ENCODE data around the gene ARHGEF33.

ARHGEF33 gene

DNA sequence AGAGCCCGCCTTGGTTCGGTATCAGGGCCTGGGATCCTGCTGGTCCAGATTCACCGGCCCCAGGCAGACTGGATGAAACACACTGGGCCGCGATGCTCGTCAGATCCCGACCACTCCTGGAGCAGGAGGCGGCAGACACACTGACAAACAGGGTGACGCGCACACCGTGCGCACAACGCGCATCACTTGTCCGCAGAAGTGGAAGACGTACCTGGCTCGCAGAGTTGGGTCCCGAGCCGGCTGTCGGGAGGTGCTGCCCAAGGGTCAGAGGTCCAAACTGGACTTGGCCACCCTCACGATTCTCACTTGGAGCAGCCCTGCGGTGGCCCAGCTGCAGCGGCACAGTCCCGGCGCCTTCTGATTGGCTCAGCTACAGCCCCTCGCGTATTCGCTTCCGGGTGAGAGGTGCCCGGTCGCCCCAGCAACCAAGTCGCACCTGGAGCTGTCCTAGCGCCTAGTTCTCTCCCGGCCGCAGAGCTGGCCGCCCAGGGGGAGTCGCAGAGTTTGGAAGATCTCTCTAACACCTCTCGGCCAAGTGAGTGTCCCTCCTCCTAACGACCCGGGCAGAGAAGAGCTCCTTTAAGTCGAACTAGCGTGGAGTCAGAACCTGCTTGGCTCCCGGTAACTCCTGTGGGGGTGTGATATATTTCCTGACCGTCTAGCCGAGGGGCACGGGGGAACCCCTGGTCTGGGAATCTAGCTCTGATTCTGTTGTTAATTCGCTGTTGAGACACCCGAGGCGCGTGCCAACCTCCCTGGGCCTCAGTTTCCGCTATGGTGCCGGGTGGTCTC is 13.9 kb upstream of the ARHGEF33 start, which contains the start of the genes DHX57 and MORN2:
DHX57 (minus strand) TSS at position 359 of the 792 bp plus-strand sequence. CDS start 7,529 bp downstream, outside the sequence.
MORN2 (plus strand) TSS at position 401 of the 792 bp plus-strand sequence.
- Histone ChIP-seq H3K27me3 (ENCODE audit: insufficient read depth, poor library complexity, severe bottlenecking) (no peaks in the 10 kb centered on the region), H3K4me3 (replicated peaks; ENCODE audit: insufficient read depth, low read length) (peak within 1 kb of the TSS; percentile 78), H3K27ac (replicated peaks) (peak within 1 kb of the TSS; percentile 55)
- DNase-seq (ENCODE audit: low read depth in 1 of 2, low spot score in 1 of 2) = peak; percentile 65 to 88
- TF ChIP-seq SPI1 (IDR thresholded peaks at IDR 0.05; ENCODE audit: borderline replicate concordance, low read depth) (no peak), GABPA (IDR thresholded peaks at IDR 0.05; ENCODE audit: low read depth) (peak; percentile 84), POLR2AphosphoS5 (IDR thresholded peaks at IDR 0.05; ENCODE audit: low read depth) (peak; percentile 45; the same call in 1 of the 2 replicates)
- TF ChIP-seq, protein P1, sequence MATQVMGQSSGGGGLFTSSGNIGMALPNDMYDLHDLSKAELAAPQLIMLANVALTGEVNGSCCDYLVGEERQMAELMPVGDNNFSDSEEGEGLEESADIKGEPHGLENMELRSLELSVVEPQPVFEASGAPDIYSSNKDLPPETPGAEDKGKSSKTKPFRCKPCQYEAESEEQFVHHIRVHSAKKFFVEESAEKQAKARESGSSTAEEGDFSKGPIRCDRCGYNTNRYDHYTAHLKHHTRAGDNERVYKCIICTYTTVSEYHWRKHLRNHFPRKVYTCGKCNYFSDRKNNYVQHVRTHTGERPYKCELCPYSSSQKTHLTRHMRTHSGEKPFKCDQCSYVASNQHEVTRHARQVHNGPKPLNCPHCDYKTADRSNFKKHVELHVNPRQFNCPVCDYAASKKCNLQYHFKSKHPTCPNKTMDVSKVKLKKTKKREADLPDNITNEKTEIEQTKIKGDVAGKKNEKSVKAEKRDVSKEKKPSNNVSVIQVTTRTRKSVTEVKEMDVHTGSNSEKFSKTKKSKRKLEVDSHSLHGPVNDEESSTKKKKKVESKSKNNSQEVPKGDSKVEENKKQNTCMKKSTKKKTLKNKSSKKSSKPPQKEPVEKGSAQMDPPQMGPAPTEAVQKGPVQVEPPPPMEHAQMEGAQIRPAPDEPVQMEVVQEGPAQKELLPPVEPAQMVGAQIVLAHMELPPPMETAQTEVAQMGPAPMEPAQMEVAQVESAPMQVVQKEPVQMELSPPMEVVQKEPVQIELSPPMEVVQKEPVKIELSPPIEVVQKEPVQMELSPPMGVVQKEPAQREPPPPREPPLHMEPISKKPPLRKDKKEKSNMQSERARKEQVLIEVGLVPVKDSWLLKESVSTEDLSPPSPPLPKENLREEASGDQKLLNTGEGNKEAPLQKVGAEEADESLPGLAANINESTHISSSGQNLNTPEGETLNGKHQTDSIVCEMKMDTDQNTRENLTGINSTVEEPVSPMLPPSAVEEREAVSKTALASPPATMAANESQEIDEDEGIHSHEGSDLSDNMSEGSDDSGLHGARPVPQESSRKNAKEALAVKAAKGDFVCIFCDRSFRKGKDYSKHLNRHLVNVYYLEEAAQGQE (IDR thresholded peaks at IDR 0.05; ENCODE audit: insufficient replicate concordance, low read depth) = peak; percentile 63
- TF ChIP-seq, protein P2, sequence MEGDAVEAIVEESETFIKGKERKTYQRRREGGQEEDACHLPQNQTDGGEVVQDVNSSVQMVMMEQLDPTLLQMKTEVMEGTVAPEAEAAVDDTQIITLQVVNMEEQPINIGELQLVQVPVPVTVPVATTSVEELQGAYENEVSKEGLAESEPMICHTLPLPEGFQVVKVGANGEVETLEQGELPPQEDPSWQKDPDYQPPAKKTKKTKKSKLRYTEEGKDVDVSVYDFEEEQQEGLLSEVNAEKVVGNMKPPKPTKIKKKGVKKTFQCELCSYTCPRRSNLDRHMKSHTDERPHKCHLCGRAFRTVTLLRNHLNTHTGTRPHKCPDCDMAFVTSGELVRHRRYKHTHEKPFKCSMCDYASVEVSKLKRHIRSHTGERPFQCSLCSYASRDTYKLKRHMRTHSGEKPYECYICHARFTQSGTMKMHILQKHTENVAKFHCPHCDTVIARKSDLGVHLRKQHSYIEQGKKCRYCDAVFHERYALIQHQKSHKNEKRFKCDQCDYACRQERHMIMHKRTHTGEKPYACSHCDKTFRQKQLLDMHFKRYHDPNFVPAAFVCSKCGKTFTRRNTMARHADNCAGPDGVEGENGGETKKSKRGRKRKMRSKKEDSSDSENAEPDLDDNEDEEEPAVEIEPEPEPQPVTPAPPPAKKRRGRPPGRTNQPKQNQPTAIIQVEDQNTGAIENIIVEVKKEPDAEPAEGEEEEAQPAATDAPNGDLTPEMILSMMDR (IDR thresholded peaks at IDR 0.05; ENCODE audit: insufficient read depth, low read length) = no peak

DNA sequence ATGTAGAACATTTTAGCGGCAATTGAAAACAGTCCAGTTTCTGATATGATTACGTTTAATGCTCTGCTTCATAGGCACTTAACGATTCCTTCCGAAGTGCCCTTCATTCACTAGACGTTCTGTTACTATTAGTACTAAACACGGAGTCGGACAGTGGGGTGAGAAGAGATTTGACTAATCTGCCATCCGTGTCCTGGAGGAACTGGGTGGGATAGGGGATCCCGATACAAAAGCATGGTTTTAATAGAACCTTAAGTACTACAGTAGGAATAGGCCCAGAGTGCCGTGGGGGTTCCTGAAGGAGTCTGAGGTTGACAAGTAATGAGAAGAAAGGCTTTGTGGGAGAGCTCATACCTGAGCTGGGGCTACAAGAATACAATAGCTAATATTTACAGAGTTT is 13.3 kb upstream of the ARHGEF33 start:
- Histone ChIP-seq H3K27ac (replicated peaks) (peak overlapping the region; percentile 55; the same call in 1 of the 2 replicates), H3K4me3 (replicated peaks; ENCODE audit: insufficient read depth, low read length) (peak overlapping the region; percentile 78), H3K27me3 (ENCODE audit: insufficient read depth, poor library complexity, severe bottlenecking) (no peaks in the 10 kb centered on the region)
- DNase-seq (ENCODE audit: low read depth in 1 of 2, low spot score in 1 of 2) = no peak
- TF ChIP-seq, protein P1 (IDR thresholded peaks at IDR 0.05; ENCODE audit: insufficient replicate concordance, low read depth) = no peak
- TF ChIP-seq GABPA (IDR thresholded peaks at IDR 0.05; ENCODE audit: low read depth) (no peak), SPI1 (IDR thresholded peaks at IDR 0.05; ENCODE audit: borderline replicate concordance, low read depth) (no peak), POLR2AphosphoS5 (IDR thresholded peaks at IDR 0.05; ENCODE audit: low read depth) (no peak)
- TF ChIP-seq, protein P2 (IDR thresholded peaks at IDR 0.05; ENCODE audit: insufficient read depth, low read length) = no peak

DNA sequence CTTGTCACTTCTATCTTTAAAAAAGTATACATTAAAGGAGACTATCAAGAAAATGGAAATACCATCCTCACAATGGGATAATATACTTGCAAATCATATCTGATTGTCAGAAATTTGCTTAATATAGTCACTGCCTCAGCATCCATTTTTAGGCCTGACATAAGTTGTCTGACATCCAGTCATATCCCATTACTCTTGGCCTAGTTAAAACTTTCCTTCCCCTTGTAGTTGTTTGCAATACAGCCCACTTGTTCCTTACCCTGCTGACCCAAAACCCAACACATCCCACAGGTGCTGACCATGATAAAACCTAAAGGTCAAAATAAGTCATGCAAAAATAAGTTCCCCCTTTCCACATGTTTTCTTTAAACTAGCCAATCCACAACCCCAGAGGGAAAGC is 3.6 kb upstream of the ARHGEF33 start:
- Histone ChIP-seq H3K27me3 (ENCODE audit: insufficient read depth, poor library complexity, severe bottlenecking) (no peaks in the 10 kb centered on the region), H3K27ac (replicated peaks) (no peak overlapping the region), H3K4me3 (replicated peaks; ENCODE audit: insufficient read depth, low read length) (no peak overlapping the region)
- no peak for TF ChIP-seq GABPA (IDR thresholded peaks at IDR 0.05; ENCODE audit: low read depth)
- TF ChIP-seq, protein P1 (IDR thresholded peaks at IDR 0.05; ENCODE audit: insufficient replicate concordance, low read depth) = no peak
- TF ChIP-seq SPI1 (IDR thresholded peaks at IDR 0.05; ENCODE audit: borderline replicate concordance, low read depth) = no peak
- no peak for TF ChIP-seq POLR2AphosphoS5 (IDR thresholded peaks at IDR 0.05; ENCODE audit: low read depth)
- TF ChIP-seq, protein P2 (IDR thresholded peaks at IDR 0.05; ENCODE audit: insufficient read depth, low read length) = no peak
- no peak for DNase-seq (ENCODE audit: low read depth in 1 of 2, low spot score in 1 of 2)

All from HL-60 (cell line).